Peyer's patch (tissue), 4 donors: ENCODE measurements around the gene ALOX5.

Experiments
- POLR2A ChIP-seq, 2 donors: fragments of 450-650 bp; IDR thresholded peaks; one replicate each; pipeline ENCODE4 v1.5.1; 2017; ENCODE audit warnings: antibody characterized with exemption in 2 of 2, mild to moderate bottlenecking in 2 of 2, moderate library complexity in 2 of 2
- TF ChIP-seq, protein P1 (sequence below), 6 experiments: fragments of 450-650 bp in 4 of 6; fragments of 200-600 bp in 2 of 6; sonication (generic) in 1 of 6; IDR thresholded peaks; one replicate each; pipeline ENCODE4 v1.5.1; 2017 to 2019; ENCODE audit warnings: antibody characterized with exemption in 6 of 6, mild to moderate bottlenecking in 3 of 6, moderate library complexity in 1 of 6

DNA sequence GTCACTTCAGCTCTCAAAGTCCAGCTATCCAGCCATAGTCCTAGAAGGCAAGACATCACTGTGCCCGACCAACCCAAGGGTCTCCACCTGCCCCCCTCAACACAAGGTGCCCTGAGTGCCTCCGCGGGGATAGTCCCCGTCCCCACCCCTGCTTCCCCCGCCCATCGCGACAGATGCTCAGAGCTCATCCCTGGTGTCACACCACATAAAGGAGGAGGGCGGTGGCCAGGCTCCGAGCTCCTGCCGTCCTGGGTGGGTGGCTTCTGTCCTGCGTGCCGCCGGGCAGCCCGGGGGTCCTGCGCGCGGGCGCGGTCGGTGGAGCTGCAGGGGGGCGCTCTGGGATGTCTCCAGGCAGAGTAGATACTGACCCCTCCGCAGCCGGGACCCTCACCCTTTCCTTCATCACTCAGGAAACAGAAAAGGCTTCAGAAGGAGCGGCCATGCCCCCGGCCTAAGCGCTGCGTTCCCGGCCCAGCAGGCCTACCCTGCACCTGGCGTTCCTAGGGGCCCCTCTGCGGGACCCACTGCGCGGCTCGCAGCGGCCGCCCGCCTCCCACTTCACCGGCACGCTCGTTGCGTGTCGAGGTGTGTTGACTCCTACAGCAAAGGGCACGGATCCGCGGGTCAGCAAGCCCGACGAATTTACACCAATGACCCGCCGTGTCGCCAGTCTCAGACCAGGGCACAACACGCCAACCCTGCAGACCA is 53.4 kb downstream of the ALOX5 start:
- TF ChIP-seq, protein P1, sequence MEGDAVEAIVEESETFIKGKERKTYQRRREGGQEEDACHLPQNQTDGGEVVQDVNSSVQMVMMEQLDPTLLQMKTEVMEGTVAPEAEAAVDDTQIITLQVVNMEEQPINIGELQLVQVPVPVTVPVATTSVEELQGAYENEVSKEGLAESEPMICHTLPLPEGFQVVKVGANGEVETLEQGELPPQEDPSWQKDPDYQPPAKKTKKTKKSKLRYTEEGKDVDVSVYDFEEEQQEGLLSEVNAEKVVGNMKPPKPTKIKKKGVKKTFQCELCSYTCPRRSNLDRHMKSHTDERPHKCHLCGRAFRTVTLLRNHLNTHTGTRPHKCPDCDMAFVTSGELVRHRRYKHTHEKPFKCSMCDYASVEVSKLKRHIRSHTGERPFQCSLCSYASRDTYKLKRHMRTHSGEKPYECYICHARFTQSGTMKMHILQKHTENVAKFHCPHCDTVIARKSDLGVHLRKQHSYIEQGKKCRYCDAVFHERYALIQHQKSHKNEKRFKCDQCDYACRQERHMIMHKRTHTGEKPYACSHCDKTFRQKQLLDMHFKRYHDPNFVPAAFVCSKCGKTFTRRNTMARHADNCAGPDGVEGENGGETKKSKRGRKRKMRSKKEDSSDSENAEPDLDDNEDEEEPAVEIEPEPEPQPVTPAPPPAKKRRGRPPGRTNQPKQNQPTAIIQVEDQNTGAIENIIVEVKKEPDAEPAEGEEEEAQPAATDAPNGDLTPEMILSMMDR (IDR thresholded peaks at IDR 0.05): no peak
- no peak for TF ChIP-seq POLR2A (IDR thresholded peaks at IDR 0.05)
